ENCODE results near the gene AFF1. TPM values are rescaled to one million over a fixed set of nuclear protein-coding genes. Genes with fewer than 3 reads are reported as not detected.
"Not testable (repeated sequence)": the region's sequence is repeated elsewhere in the genome, so short reads cannot be mapped to it uniquely, and the experiment has no call there.

The AFF1 gene
- total RNA-seq, 1 donor from 2014 or later: 13.2 TPM

- no peak for DNase-seq (ENCODE audit: low read depth in 2 of 2)
These were observed 117.8 kb downstream of the AFF1 start for GRCh38 chr4:87052615-87053014.

GRCh38 chr4:87053176-87053658 lies 118.4 kb downstream of the AFF1 start:
- DNase-seq (ENCODE audit: low read depth in 2 of 2): no peak

- DNase-seq (ENCODE audit: low read depth in 2 of 2): no peak
These were observed 119.3 kb downstream of the AFF1 start for GRCh38 chr4:87053802-87054767.

- no peak for DNase-seq (ENCODE audit: low read depth in 2 of 2)
These were observed 120.1 kb downstream of the AFF1 start for GRCh38 chr4:87054900-87055299.

GRCh38 chr4:87055311-87055710 lies 120.5 kb downstream of the AFF1 start:
- DNase-seq (ENCODE audit: low read depth in 2 of 2): no peak

GRCh38 chr4:87056881-87057280 lies 122.1 kb downstream of the AFF1 start:
- no peak for DNase-seq (ENCODE audit: low read depth in 2 of 2)

- DNase-seq (ENCODE audit: low read depth in 2 of 2): no peak
These were observed 123.1 kb downstream of the AFF1 start for GRCh38 chr4:87057835-87058355.

- DNase-seq (ENCODE audit: low read depth in 2 of 2): no peak
These were observed 123.7 kb downstream of the AFF1 start for GRCh38 chr4:87058356-87059073.

- DNase-seq (ENCODE audit: low read depth in 2 of 2): peak in 1 of 2 donors; percentile 34
These were observed 126.1 kb downstream of the AFF1 start for GRCh38 chr4:87060957-87061356.

- DNase-seq (ENCODE audit: low read depth in 2 of 2): no peak
These were observed 130.2 kb downstream of the AFF1 start for GRCh38 chr4:87065021-87065420.

GRCh38 chr4:87066403-87067123 lies 131.8 kb downstream of the AFF1 start:
- no peak for DNase-seq (ENCODE audit: low read depth in 2 of 2)

- DNase-seq (ENCODE audit: low read depth in 2 of 2): no peak
These were observed 132.5 kb downstream of the AFF1 start for GRCh38 chr4:87067124-87067885.

GRCh38 chr4:87068583-87069021 lies 133.8 kb downstream of the AFF1 start:
- no peak for DNase-seq (ENCODE audit: low read depth in 2 of 2)

- DNase-seq (ENCODE audit: low read depth in 2 of 2): no peak
These were observed 134.4 kb downstream of the AFF1 start for GRCh38 chr4:87069037-87069742.

GRCh38 chr4:87071401-87071800 lies 136.6 kb downstream of the AFF1 start:
- DNase-seq (ENCODE audit: low read depth in 2 of 2): peak; percentile 48 to 69

GRCh38 chr4:87072545-87072944 lies 137.7 kb downstream of the AFF1 start:
- DNase-seq (ENCODE audit: low read depth in 2 of 2): not testable (repeated sequence)

- DNase-seq (ENCODE audit: low read depth in 2 of 2): peak; percentile 40 to 47
These were observed 138.6 kb downstream of the AFF1 start for GRCh38 chr4:87073199-87074120.

- no peak for DNase-seq (ENCODE audit: low read depth in 2 of 2)
These were observed 139.3 kb downstream of the AFF1 start for GRCh38 chr4:87074121-87074488.

GRCh38 chr4:87075876-87076275 lies 141.1 kb downstream of the AFF1 start:
- DNase-seq (ENCODE audit: low read depth in 2 of 2): no peak

All from dermis microvascular lymphatic vessel endothelial cell (primary cell).